Measurements from ENCODE around the gene ARNT2.

DNA sequence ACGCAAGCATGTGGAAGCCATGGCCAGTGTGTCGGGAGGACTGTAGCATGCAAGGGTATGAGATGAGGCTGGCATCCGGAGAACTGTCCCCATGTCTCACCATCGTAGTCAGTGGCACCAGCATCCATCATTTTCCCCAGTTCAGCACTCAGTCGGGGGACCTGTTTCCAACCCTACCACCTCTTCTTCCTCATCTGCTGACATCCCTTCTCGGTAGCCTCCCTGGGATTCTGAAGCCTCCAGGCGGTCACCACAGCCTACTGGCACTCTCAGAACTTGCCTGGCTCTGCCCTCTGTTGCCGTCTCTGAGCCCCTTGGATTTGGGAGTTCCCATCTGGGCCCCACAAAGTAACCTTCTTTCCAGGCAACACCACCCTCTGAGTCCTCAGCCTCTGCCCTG lies 159.9 kb downstream of the ARNT2 start:
- TF ChIP-seq, protein P1, sequence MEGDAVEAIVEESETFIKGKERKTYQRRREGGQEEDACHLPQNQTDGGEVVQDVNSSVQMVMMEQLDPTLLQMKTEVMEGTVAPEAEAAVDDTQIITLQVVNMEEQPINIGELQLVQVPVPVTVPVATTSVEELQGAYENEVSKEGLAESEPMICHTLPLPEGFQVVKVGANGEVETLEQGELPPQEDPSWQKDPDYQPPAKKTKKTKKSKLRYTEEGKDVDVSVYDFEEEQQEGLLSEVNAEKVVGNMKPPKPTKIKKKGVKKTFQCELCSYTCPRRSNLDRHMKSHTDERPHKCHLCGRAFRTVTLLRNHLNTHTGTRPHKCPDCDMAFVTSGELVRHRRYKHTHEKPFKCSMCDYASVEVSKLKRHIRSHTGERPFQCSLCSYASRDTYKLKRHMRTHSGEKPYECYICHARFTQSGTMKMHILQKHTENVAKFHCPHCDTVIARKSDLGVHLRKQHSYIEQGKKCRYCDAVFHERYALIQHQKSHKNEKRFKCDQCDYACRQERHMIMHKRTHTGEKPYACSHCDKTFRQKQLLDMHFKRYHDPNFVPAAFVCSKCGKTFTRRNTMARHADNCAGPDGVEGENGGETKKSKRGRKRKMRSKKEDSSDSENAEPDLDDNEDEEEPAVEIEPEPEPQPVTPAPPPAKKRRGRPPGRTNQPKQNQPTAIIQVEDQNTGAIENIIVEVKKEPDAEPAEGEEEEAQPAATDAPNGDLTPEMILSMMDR (IDR thresholded peaks at IDR 0.05) = no peak
- TF ChIP-seq, protein P2, sequence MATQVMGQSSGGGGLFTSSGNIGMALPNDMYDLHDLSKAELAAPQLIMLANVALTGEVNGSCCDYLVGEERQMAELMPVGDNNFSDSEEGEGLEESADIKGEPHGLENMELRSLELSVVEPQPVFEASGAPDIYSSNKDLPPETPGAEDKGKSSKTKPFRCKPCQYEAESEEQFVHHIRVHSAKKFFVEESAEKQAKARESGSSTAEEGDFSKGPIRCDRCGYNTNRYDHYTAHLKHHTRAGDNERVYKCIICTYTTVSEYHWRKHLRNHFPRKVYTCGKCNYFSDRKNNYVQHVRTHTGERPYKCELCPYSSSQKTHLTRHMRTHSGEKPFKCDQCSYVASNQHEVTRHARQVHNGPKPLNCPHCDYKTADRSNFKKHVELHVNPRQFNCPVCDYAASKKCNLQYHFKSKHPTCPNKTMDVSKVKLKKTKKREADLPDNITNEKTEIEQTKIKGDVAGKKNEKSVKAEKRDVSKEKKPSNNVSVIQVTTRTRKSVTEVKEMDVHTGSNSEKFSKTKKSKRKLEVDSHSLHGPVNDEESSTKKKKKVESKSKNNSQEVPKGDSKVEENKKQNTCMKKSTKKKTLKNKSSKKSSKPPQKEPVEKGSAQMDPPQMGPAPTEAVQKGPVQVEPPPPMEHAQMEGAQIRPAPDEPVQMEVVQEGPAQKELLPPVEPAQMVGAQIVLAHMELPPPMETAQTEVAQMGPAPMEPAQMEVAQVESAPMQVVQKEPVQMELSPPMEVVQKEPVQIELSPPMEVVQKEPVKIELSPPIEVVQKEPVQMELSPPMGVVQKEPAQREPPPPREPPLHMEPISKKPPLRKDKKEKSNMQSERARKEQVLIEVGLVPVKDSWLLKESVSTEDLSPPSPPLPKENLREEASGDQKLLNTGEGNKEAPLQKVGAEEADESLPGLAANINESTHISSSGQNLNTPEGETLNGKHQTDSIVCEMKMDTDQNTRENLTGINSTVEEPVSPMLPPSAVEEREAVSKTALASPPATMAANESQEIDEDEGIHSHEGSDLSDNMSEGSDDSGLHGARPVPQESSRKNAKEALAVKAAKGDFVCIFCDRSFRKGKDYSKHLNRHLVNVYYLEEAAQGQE (IDR thresholded peaks at IDR 0.05; ENCODE audit: low read depth, low read length) = no peak
- TF ChIP-seq, protein P3, sequence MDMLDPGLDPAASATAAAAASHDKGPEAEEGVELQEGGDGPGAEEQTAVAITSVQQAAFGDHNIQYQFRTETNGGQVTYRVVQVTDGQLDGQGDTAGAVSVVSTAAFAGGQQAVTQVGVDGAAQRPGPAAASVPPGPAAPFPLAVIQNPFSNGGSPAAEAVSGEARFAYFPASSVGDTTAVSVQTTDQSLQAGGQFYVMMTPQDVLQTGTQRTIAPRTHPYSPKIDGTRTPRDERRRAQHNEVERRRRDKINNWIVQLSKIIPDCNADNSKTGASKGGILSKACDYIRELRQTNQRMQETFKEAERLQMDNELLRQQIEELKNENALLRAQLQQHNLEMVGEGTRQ (IDR thresholded peaks at IDR 0.05; ENCODE audit: borderline replicate concordance, low read depth, low read length) = no peak
- TF ChIP-seq EZH2phosphoT487 (IDR thresholded peaks at IDR 0.05; ENCODE audit: borderline replicate concordance, low read depth) (no peak), GABPA (IDR thresholded peaks at IDR 0.05; ENCODE audit: low read depth) (no peak), ELF1 (IDR thresholded peaks at IDR 0.05) (no peak), MEF2A (IDR thresholded peaks at IDR 0.05; ENCODE audit: borderline replicate concordance, low read depth) (no peak), RFX5 (IDR thresholded peaks at IDR 0.05; ENCODE audit: low read length) (no peak), POLR2AphosphoS5 (IDR thresholded peaks at IDR 0.05; ENCODE audit: low read depth, low read length) (no peak), RAD21 (IDR thresholded peaks at IDR 0.05; ENCODE audit: low read length) (no peak)
- TF ChIP-seq, protein P4, sequence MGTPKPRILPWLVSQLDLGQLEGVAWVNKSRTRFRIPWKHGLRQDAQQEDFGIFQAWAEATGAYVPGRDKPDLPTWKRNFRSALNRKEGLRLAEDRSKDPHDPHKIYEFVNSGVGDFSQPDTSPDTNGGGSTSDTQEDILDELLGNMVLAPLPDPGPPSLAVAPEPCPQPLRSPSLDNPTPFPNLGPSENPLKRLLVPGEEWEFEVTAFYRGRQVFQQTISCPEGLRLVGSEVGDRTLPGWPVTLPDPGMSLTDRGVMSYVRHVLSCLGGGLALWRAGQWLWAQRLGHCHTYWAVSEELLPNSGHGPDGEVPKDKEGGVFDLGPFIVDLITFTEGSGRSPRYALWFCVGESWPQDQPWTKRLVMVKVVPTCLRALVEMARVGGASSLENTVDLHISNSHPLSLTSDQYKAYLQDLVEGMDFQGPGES (IDR thresholded peaks at IDR 0.05; ENCODE audit: low read depth, low read length) = no peak
- TF ChIP-seq, protein P5, sequence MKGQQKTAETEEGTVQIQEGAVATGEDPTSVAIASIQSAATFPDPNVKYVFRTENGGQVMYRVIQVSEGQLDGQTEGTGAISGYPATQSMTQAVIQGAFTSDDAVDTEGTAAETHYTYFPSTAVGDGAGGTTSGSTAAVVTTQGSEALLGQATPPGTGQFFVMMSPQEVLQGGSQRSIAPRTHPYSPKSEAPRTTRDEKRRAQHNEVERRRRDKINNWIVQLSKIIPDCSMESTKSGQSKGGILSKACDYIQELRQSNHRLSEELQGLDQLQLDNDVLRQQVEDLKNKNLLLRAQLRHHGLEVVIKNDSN (IDR thresholded peaks at IDR 0.05; ENCODE audit: borderline replicate concordance, low read depth) = no peak
